Measurements from ENCODE around the gene HSPA1L. TPM values are rescaled to one million over a fixed set of nuclear protein-coding genes. Genes with fewer than 3 reads are reported as not detected.
"Not testable (repeated sequence)": the region's sequence is repeated elsewhere in the genome, so short reads cannot be mapped to it uniquely, and the experiment has no call there.

The HSPA1L gene
- total RNA-seq, 1 donor from 2014 or later = 0.98 TPM

DNA sequence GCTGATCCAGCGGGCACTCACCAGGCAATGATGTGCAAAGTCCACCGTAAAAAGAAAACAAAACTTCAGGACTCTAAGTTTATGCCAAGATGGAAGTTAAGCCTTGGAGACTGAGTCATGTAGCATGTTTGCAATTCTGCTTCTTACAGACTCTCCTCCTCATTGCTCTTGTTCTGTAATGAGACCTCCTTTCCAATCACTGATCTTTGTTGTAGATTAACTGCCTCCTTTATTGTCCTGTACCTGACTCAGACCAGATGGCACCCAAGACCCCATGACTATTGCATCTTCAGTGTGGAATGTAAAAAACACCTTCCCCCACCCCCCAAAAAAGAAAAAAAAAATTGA, 36.4 kb upstream of the HSPA1L start:
- Histone ChIP-seq H3K27ac (no peak overlapping the region), H3K9me3 (no peaks in the 10 kb centered on the region), H3K27me3 (no peaks in the 10 kb centered on the region), H3K4me1 (no peaks in the 10 kb centered on the region), H3K4me3 (no peak overlapping the region), H3K36me3 (no peaks in the 10 kb centered on the region)
- TF ChIP-seq POLR2AphosphoS5 (IDR thresholded peaks at IDR 0.05; ENCODE audit: insufficient read depth in 1 of 2, low read depth in 1 of 2) (no peak), CTCF (IDR thresholded peaks at IDR 0.05) (no peak), POLR2A (IDR thresholded peaks at IDR 0.05) (no peak)
- intact Hi-C loops (cut with DNase I) = no loop called here
- no peak for DNase-seq (ENCODE audit: extremely low spot score in 2 of 2)

GRCh38 chr6:31850765-31851484, 35.8 kb upstream of the HSPA1L start:
- Histone ChIP-seq H3K4me3 (no peak overlapping the region), H3K27ac (no peak overlapping the region), H3K4me1 (no peaks in the 10 kb centered on the region), H3K27me3 (no peaks in the 10 kb centered on the region), H3K9me3 (no peaks in the 10 kb centered on the region), H3K36me3 (no peaks in the 10 kb centered on the region)
- DNase-seq (ENCODE audit: extremely low spot score in 2 of 2) = no peak
- TF ChIP-seq POLR2A (IDR thresholded peaks at IDR 0.05) (no peak), CTCF (IDR thresholded peaks at IDR 0.05) (no peak), POLR2AphosphoS5 (IDR thresholded peaks at IDR 0.05; ENCODE audit: insufficient read depth in 1 of 2, low read depth in 1 of 2) (no peak)
- intact Hi-C loops (cut with DNase I) = no loop called here

- Histone ChIP-seq H3K36me3 (no peaks in the 10 kb centered on the region), H3K4me3 (no peak overlapping the region), H3K27ac (no peak overlapping the region), H3K4me1 (no peaks in the 10 kb centered on the region), H3K9me3 (no peaks in the 10 kb centered on the region), H3K27me3 (no peaks in the 10 kb centered on the region)
- DNase-seq (ENCODE audit: extremely low spot score in 2 of 2) = no peak
- intact Hi-C loops (cut with DNase I) = no loop called here
- TF ChIP-seq POLR2A (IDR thresholded peaks at IDR 0.05) (no peak), CTCF (IDR thresholded peaks at IDR 0.05) (no peak), POLR2AphosphoS5 (IDR thresholded peaks at IDR 0.05; ENCODE audit: insufficient read depth in 1 of 2, low read depth in 1 of 2) (no peak)
Measured at GRCh38 chr6:31847276-31847978, 32.3 kb upstream of the HSPA1L start.

- no peaks in the 10 kb centered on the region for H3K27me3 ChIP-seq
- TF ChIP-seq POLR2A (IDR thresholded peaks at IDR 0.05) = no peak
- TF ChIP-seq CTCF (IDR thresholded peaks at IDR 0.05) = no peak
- no peak for TF ChIP-seq POLR2AphosphoS5 (IDR thresholded peaks at IDR 0.05; ENCODE audit: insufficient read depth in 1 of 2, low read depth in 1 of 2)
- no peaks in the 10 kb centered on the region for H3K9me3 ChIP-seq
- no peak for DNase-seq (ENCODE audit: extremely low spot score in 2 of 2)
- no peaks in the 10 kb centered on the region for H3K4me1 ChIP-seq
- no peak overlapping the region for H3K4me3 ChIP-seq
- intact Hi-C loops (cut with DNase I) = no loop called here
- H3K27ac ChIP-seq = no peak overlapping the region
- H3K36me3 ChIP-seq = peaks cover 0 to 11% of the 10 kb centered on the region in 2 donors
Measured at GRCh38 chr6:31844507-31844906, 29.4 kb upstream of the HSPA1L start.

DNA sequence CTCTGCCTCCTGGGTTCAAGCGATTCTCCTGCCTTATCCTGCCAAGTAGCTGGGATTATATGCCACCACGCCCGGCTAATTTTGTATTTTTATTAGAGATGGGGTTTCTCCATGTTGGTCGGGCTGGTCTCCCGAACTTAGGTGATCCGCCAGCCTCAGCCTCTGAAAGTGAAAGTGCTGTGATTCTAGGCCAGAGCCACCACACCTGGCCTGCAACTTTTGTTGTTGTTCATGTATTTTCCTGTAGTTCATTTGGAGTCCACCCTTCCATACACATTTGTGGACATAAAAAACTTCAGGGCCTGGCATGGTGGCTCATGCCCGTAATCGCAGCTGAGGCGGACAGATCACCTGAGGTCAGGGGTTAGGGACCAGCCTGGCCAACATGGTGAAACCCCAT, 27.0 kb upstream of the HSPA1L start:
- H3K4me1 ChIP-seq = peaks cover 22% of the 10 kb centered on the region
- H3K36me3 ChIP-seq = peaks cover 2 to 34% of the 10 kb centered on the region in 2 donors
- no peak overlapping the region for H3K4me3 ChIP-seq
- intact Hi-C loops (cut with DNase I) = no loop called here
- TF ChIP-seq CTCF (IDR thresholded peaks at IDR 0.05) (no peak), POLR2AphosphoS5 (IDR thresholded peaks at IDR 0.05; ENCODE audit: insufficient read depth in 1 of 2, low read depth in 1 of 2) (no peak), POLR2A (IDR thresholded peaks at IDR 0.05) (no peak)
- H3K27me3 ChIP-seq = no peaks in the 10 kb centered on the region
- no peak for DNase-seq (ENCODE audit: extremely low spot score in 2 of 2)
- no peak overlapping the region for H3K27ac ChIP-seq
- no peaks in the 10 kb centered on the region for H3K9me3 ChIP-seq

DNA sequence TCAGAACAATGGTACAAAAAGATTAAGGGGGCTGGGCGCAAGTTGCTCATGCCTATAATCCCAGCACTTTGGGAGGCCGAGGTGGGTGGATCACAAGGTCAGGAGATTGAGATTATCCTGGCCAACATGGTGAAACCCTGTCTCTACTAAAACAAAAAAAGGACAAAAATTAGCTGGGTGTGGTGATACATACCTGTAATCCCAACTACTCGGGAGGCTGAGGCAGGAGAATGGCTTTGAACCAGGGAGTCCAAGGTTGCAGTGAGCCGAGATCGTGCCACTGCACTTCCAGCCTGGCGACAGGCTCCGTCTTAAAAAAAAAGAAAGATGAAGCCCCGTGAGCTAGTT, 24.7 kb upstream of the HSPA1L start:
- DNase-seq (ENCODE audit: extremely low spot score in 2 of 2); H3K27me3 ChIP-seq; H3K4me3 ChIP-seq; H3K27ac ChIP-seq; intact Hi-C loops (cut with DNase I); H3K9me3 ChIP-seq: not testable (repeated sequence)
- Histone ChIP-seq H3K36me3 (peaks cover 2 to 35% of the 10 kb centered on the region in 2 donors), H3K4me1 (peaks cover 41% of the 10 kb centered on the region)
